ENCODE data around the gene KRTAP10-2.

GRCh38 chr21:44515359-44516165 lies 35.7 kb downstream of the KRTAP10-2 start:
- TF ChIP-seq TAF1 (IDR thresholded peaks at IDR 0.05; ENCODE audit: low read depth) = no peak
- no peak for TF ChIP-seq REST (IDR thresholded peaks at IDR 0.05; ENCODE audit: low read depth)
- TF ChIP-seq CEBPB (IDR thresholded peaks at IDR 0.05) = no peak
- TF ChIP-seq YY1 (IDR thresholded peaks at IDR 0.05; ENCODE audit: low read depth) = no peak
- TF ChIP-seq MAX (IDR thresholded peaks at IDR 0.05) = no peak
- no peak for TF ChIP-seq USF1 (IDR thresholded peaks at IDR 0.05)
- no peak for TF ChIP-seq TEAD4 (IDR thresholded peaks at IDR 0.05)
- TF ChIP-seq EP300 (IDR thresholded peaks at IDR 0.05; ENCODE audit: borderline replicate concordance) = no peak
- TF ChIP-seq TCF12 (IDR thresholded peaks at IDR 0.05; ENCODE audit: low read depth) = no peak

Measured in Ishikawa (cell line).